Measurements from ENCODE around the gene ELP5. TPM values are rescaled to one million over a fixed set of nuclear protein-coding genes. Genes with fewer than 3 reads are reported as not detected.

ELP5 gene
- polyA plus RNA-seq, 3 donors: 51.6 to 63.0 (median 55.1) TPM

DNA sequence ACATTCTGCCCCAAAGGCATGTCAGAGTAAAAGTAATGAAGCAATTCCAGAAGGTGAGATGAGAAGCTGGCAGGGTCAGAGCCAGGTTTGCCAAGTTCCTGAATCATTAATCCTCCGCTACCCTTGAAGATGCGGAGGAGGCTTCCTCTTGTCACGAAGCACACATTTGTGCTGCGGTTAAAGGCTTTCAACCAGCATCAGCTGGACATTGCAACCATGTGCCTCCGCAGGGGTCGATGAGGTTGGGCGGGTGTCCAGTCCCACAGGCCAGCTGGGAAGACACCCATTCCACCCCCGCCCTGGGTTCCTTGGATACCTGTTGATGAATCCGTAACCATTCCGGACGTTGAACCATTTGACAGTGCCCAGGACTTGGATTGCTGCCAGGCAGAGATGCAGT, 41.1 kb downstream of the ELP5 start:
- no peak for DNase-seq (ENCODE audit: extremely low read depth in 1 of 11, low read depth in 9 of 11, low spot score in 4 of 11)

GRCh38 chr17:7293816-7294613, 42.0 kb downstream of the ELP5 start:
- no peak for DNase-seq (ENCODE audit: extremely low read depth in 1 of 11, low read depth in 9 of 11, low spot score in 4 of 11)

GRCh38 chr17:7294614-7295153, 42.7 kb downstream of the ELP5 start, which contains the start of gene YBX2:
YBX2 (minus strand) TSS chr17:7294639; CDS start chr17:7294500, 139 bp downstream.
- peak in 1 of 11 donors; percentile 54 for DNase-seq (ENCODE audit: extremely low read depth in 1 of 11, low read depth in 9 of 11, low spot score in 4 of 11)

GRCh38 chr17:7295230-7296180, 43.5 kb downstream of the ELP5 start:
- DNase-seq (ENCODE audit: extremely low read depth in 1 of 11, low read depth in 9 of 11, low spot score in 4 of 11): no peak

GRCh38 chr17:7296189-7296861, 44.3 kb downstream of the ELP5 start:
- DNase-seq (ENCODE audit: extremely low read depth in 1 of 11, low read depth in 9 of 11, low spot score in 4 of 11): peak in 5 of 11 donors; percentile 62 to 77 (median 72)

DNA sequence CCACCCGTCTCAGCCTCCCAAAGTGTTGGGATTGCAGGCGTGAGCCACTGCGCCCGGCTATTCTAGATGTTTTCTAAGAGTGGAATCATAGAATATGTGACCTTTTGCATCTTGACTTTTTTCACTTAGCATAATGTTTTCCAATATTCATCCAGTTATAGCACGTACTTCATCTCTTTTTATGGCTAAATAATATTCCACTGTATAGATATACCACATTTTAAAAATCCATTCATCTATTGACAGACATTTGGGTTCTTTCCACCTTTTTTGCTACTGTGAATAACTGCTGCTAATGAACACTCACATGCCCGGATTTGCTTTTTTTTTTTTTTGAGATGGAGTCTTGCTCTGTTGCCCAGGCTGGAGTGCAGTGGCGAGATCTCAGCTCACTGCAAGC, 52.2 kb downstream of the ELP5 start:
- DNase-seq (ENCODE audit: extremely low read depth in 1 of 11, low read depth in 9 of 11, low spot score in 4 of 11): no peak

DNA sequence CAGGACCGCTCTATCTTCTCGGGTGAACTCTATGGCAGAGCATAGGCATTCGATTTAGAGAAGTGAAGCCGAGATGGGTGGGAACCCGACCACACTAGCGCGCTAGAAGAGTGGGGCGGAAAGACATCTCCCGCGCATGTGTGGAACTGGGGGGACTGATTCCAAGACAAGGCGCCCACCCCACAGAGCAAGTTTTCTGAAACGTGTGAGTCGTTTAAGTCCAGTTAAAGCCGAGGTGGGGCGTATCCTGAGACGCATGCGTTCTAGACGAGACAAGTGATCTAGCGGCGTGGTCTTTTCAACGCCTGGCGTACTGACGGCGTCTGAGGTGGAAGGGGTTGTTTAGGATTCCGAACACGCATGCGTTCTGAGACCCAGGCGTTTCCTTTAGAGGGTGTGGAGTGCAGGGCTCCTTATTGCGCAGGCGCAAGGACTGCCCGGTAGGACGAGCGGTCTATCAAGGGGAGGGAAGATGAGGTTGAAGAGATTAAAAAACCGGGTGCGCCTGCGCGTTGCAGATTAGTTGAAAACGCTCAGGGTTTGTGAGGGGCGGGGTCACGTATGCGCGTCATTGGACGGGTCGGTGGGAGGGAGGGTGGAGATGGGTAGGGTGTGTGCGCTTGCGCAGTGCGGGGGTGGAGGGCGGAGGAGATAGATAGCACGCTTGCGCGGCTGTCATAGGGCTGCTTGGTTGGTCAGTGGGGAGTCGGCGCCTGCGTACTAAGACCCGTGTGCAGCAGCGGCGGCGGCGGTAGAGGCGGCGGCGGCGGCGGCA, 55.1 kb downstream of the ELP5 start, which contains the start of gene EIF5A:
TSS of gene EIF5A (plus strand) at position 718 of the 775 bp plus-strand sequence. CDS start 2,008 bp downstream, outside the sequence.
- DNase-seq (ENCODE audit: extremely low read depth in 1 of 11, low read depth in 9 of 11, low spot score in 4 of 11): peak; percentile 99 to 100 (median 100)

DNA sequence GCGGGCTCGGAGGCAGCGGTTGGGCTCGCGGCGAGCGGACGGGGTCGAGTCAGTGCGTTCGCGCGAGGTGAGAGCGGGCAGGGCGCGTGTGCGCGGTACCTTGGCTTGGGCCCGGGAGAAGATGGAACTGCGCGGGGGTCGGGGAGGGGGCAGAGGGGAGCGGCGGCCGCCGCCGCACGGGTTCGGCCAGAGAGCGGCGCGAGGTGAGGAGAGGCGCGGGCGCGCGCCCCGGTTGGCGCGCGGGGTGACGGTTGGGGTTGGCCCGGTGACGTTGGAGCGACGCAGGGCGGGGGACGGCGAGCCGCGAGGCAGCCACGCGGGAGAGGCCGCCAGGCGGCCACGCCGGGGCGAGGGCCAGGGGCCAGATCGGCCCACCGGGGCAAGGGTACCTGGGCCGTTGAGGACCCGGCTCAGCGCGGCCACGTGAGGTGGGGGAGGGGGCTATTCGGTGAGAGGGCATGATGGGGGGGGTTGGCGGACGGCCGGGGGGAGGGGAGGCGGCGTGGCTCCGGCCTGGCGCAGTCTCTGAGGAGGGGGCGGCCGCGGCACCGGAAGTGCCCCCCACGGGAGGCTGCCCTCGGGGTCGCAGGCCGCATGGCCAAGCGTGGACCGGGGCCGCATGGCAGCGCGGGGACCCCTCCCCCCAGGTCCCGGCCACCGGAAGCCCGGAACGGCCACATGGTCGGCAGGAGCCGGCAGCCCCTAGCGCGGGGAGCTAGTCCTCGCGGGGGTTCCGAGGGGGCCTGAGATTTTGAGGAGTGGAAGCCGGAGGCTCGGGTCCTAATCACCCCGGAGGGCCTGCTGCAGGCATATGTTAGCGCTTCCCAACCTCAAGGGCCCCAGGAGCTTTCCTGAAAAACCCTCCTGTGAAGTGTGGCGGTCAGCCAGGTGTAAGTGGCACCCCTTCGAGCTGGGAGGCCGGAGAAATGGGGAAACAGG, 55.9 kb downstream of the ELP5 start:
- no peak for DNase-seq (ENCODE audit: extremely low read depth in 1 of 11, low read depth in 9 of 11, low spot score in 4 of 11)

DNA sequence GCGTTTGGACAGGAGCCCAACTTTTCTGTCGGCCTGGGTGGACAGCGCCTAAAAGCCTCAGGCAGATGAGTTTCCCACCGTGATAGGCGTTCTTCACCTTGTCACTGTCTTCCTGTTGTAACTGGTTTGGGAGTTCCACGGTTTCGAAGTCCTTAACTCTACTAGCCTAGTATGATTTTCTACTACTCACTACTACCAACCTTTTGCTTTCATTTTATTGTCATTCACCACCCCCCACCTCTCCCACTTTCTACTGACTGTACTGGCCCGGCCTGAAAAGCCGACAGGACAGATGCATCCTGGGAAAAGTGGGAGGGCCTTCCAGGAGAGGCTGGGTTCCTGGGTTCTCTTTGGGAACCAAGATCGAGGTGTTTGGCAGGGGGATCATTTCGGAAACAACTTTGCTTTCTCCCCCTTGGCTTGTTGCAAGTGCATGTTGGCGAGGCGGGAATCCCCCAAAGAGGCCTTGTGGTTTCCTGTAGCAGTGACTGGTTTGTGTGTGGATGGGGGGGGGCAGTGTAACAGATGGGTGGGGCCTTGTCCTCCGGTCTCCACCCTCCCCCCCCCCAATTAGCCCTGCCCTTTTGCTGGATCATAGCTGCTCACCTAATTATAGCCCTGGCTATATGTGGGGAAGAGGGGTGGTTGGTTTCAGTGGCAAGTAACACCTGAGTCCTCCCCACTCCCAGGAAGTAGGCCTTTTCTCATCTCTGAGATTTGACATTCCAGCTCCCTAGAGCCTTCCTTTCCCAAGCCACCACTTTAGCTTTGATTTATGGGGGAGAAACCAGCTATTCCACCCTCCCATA, 56.8 kb downstream of the ELP5 start:
- DNase-seq (ENCODE audit: extremely low read depth in 1 of 11, low read depth in 9 of 11, low spot score in 4 of 11): peak in 3 of 11 donors; percentile 58 to 69 (median 67)

Other genes with a start within 250 kb of the ELP5 start
- 100 to 1,000 TPM; 162 to 199 (median 190) TPM for gene RNASEK, start 239.6 kb upstream of the ELP5 start, polyA plus RNA-seq (ENCODE audit: insufficient read length in 3 of 3)
- gene BCL6B, start 229.2 kb upstream of the ELP5 start, polyA plus RNA-seq (ENCODE audit: insufficient read length in 3 of 3): 10 to 100 TPM; 23.7 to 28.0 (median 25.2) TPM
- 1 to 10 TPM; 3.3 to 4.6 (median 4.5) TPM for gene SLC16A13, start 216.2 kb upstream of the ELP5 start, polyA plus RNA-seq (ENCODE audit: insufficient read length in 3 of 3)
- under 1 TPM; 0.52 to 0.67 (median 0.53) TPM for gene SLC16A11, start 208.1 kb upstream of the ELP5 start, polyA plus RNA-seq (ENCODE audit: insufficient read length in 3 of 3)
- 1 to 10 TPM in 1 of 3 donors, under 1 TPM in 2; 0.89 to 2.2 (median 0.92) TPM for gene CLEC10A, start 172.0 kb upstream of the ELP5 start, polyA plus RNA-seq (ENCODE audit: insufficient read length in 3 of 3)
- 1 to 10 TPM in 2 of 3 donors, under 1 TPM in 1; 0.89 to 2.6 (median 2.1) TPM for gene ASGR2, start 137.4 kb upstream of the ELP5 start, polyA plus RNA-seq (ENCODE audit: insufficient read length in 3 of 3)
- gene ASGR1, start 72.8 kb upstream of the ELP5 start, polyA plus RNA-seq (ENCODE audit: insufficient read length in 3 of 3): 10 to 100 TPM in 1 of 3 donors, 1 to 10 TPM in 2; 6.1 to 10.7 (median 7.2) TPM
- gene DLG4, start 32.4 kb upstream of the ELP5 start, polyA plus RNA-seq (ENCODE audit: insufficient read length in 3 of 3): 10 to 100 TPM; 28.3 to 47.7 (median 37.6) TPM
- gene ACADVL, start 32.3 kb upstream of the ELP5 start, polyA plus RNA-seq (ENCODE audit: insufficient read length in 3 of 3): 100 to 1,000 TPM; 438 to 579 (median 497) TPM
- 10 to 100 TPM; 49.8 to 66.7 (median 64.4) TPM for gene DVL2, start 17.7 kb upstream of the ELP5 start, polyA plus RNA-seq (ENCODE audit: insufficient read length in 3 of 3)
- 10 to 100 TPM; 51.3 to 65.8 (median 53.1) TPM for gene PHF23, start 12.8 kb upstream of the ELP5 start, polyA plus RNA-seq (ENCODE audit: insufficient read length in 3 of 3)
- gene GABARAP, start 9.8 kb upstream of the ELP5 start, polyA plus RNA-seq (ENCODE audit: insufficient read length in 3 of 3): 100 to 1,000 TPM; 435 to 476 (median 455) TPM
- gene CTDNEP1, start 481 bp upstream of the ELP5 start, polyA plus RNA-seq (ENCODE audit: insufficient read length in 3 of 3): 100 to 1,000 TPM; 151 to 152 (median 151) TPM
- gene CLDN7, start 10.3 kb downstream of the ELP5 start, polyA plus RNA-seq (ENCODE audit: insufficient read length in 3 of 3): 10 to 100 TPM; 41.1 to 74.2 (median 41.8) TPM
- 1 to 10 TPM; 1.8 to 2.7 (median 2.5) TPM for gene SLC2A4, start 29.5 kb downstream of the ELP5 start, polyA plus RNA-seq (ENCODE audit: insufficient read length in 3 of 3)
- 1 to 10 TPM; 3.8 to 5.3 (median 5.2) TPM for gene YBX2, start 42.4 kb downstream of the ELP5 start, polyA plus RNA-seq (ENCODE audit: insufficient read length in 3 of 3)
- gene EIF5A, start 55.4 kb downstream of the ELP5 start, polyA plus RNA-seq (ENCODE audit: insufficient read length in 3 of 3): 100 to 1,000 TPM; 313 to 353 (median 324) TPM
- gene GPS2, start 63.1 kb downstream of the ELP5 start, polyA plus RNA-seq (ENCODE audit: insufficient read length in 3 of 3): 100 to 1,000 TPM in 1 of 3 donors, 10 to 100 TPM in 2; 95.6 to 101 (median 97.4) TPM
- 10 to 100 TPM; 30.6 to 38.2 (median 36.1) TPM for gene NEURL4, start 77.1 kb downstream of the ELP5 start, polyA plus RNA-seq (ENCODE audit: insufficient read length in 3 of 3)
- gene ACAP1, start 84.3 kb downstream of the ELP5 start, polyA plus RNA-seq (ENCODE audit: insufficient read length in 3 of 3): 10 to 100 TPM in 1 of 3 donors, 1 to 10 TPM in 2; 7.0 to 12.5 (median 7.6) TPM
- 10 to 100 TPM; 10.7 to 13.9 (median 12.0) TPM for gene KCTD11, start 99.9 kb downstream of the ELP5 start, polyA plus RNA-seq (ENCODE audit: insufficient read length in 3 of 3)
- not detected for gene TMEM95, start 102.9 kb downstream of the ELP5 start, polyA plus RNA-seq (ENCODE audit: insufficient read length in 3 of 3)
- 1 to 10 TPM; 5.1 to 9.0 (median 6.0) TPM for gene TNK1, start 128.9 kb downstream of the ELP5 start, polyA plus RNA-seq (ENCODE audit: insufficient read length in 3 of 3)
- 10 to 100 TPM; 28.8 to 41.5 (median 41.4) TPM for gene PLSCR3, start 142.3 kb downstream of the ELP5 start, polyA plus RNA-seq (ENCODE audit: insufficient read length in 3 of 3)
- gene TMEM256, start 151.9 kb downstream of the ELP5 start, polyA plus RNA-seq (ENCODE audit: insufficient read length in 3 of 3): 10 to 100 TPM; 81.9 to 99.2 (median 87.3) TPM
- 10 to 100 TPM; 21.4 to 36.4 (median 29.0) TPM for gene NLGN2, start 155.6 kb downstream of the ELP5 start, polyA plus RNA-seq (ENCODE audit: insufficient read length in 3 of 3)
- under 1 TPM in 2 of 3 donors, not detected in 1; 0.10 to 0.22 TPM for gene SPEM1, start 168.1 kb downstream of the ELP5 start, polyA plus RNA-seq (ENCODE audit: insufficient read length in 3 of 3)
- not detected for gene SPEM2, start 173.4 kb downstream of the ELP5 start, polyA plus RNA-seq (ENCODE audit: insufficient read length in 3 of 3)
- not detected for gene SPEM3, start 176.6 kb downstream of the ELP5 start, polyA plus RNA-seq (ENCODE audit: insufficient read length in 3 of 3)
- gene TMEM102, start 183.2 kb downstream of the ELP5 start, polyA plus RNA-seq (ENCODE audit: insufficient read length in 3 of 3): 1 to 10 TPM; 3.4 to 5.2 (median 4.6) TPM
- 10 to 100 TPM in 1 of 3 donors, 1 to 10 TPM in 2; 5.6 to 12.6 (median 8.0) TPM for gene FGF11, start 187.3 kb downstream of the ELP5 start, polyA plus RNA-seq (ENCODE audit: insufficient read length in 3 of 3)
- gene CHRNB1, start 192.8 kb downstream of the ELP5 start, polyA plus RNA-seq (ENCODE audit: insufficient read length in 3 of 3): 10 to 100 TPM in 2 of 3 donors, 1 to 10 TPM in 1; 9.3 to 10.7 (median 10.4) TPM
- 10 to 100 TPM; 34.9 to 54.9 (median 40.9) TPM for gene ZBTB4, start 227.4 kb downstream of the ELP5 start, polyA plus RNA-seq (ENCODE audit: insufficient read length in 3 of 3)
- under 1 TPM in 2 of 3 donors, not detected in 1; 0.26 TPM for gene SLC35G6, start 229.2 kb downstream of the ELP5 start, polyA plus RNA-seq (ENCODE audit: insufficient read length in 3 of 3)
- 100 to 1,000 TPM; 131 to 134 (median 134) TPM for gene POLR2A, start 232.2 kb downstream of the ELP5 start, polyA plus RNA-seq (ENCODE audit: insufficient read length in 3 of 3)